HepG2 (cell line): ENCODE results near the gene LRRC45. TPM values are rescaled to one million over a fixed set of nuclear protein-coding genes. Genes with fewer than 3 reads are reported as not detected.

Source experiments
- AKAP8 ChIP-seq: sonication (generic); formaldehyde crosslinking; IDR thresholded peaks from 2 replicates; pipeline ENCODE4 v1.5.1; 2020; ENCODE audit warnings: mild to moderate bottlenecking, missing genetic modification reagents
- BATF2 ChIP-seq: sonication (generic); formaldehyde crosslinking; IDR thresholded peaks from 2 replicates; pipeline ENCODE4 v1.8.0; 2022; ENCODE audit warnings: mild to moderate bottlenecking, missing genetic modification reagents, moderate library complexity
- ETV6 ChIP-seq: sonication (generic); formaldehyde crosslinking; conservative IDR thresholded peaks from 2 replicates; pipeline ENCODE4 v1.4.0; 2020; ENCODE audit warnings: missing genetic modification reagents
- HNF1B ChIP-seq: sonication (generic); formaldehyde crosslinking; IDR thresholded peaks from 2 replicates; pipeline ENCODE4 v1.5.1; 2020; ENCODE audit warnings: mild to moderate bottlenecking, moderate library complexity, missing genetic modification reagents
- KLF12 ChIP-seq: sonication (generic); formaldehyde crosslinking; IDR thresholded peaks from 2 replicates; pipeline ENCODE4 v1.4.0; 2020; ENCODE audit warnings: missing genetic modification reagents, borderline replicate concordance
- LBX2 ChIP-seq: sonication (generic); formaldehyde crosslinking; IDR thresholded peaks from 2 replicates; pipeline ENCODE4 v1.5.0; 2020; ENCODE audit warnings: missing genetic modification reagents, mild to moderate bottlenecking, borderline replicate concordance
- MIXL1 ChIP-seq: IDR thresholded peaks from 2 replicates; pipeline ENCODE4 v1.6.1; 2016
- TMF1 ChIP-seq: sonication (generic); formaldehyde crosslinking; IDR thresholded peaks from 2 replicates; pipeline ENCODE4 v1.8.1; 2022; ENCODE audit warnings: low read depth, missing genetic modification reagents
- ZBTB14 ChIP-seq: sonication (generic); formaldehyde crosslinking; IDR thresholded peaks from 2 replicates; pipeline ENCODE4 v1.4.0; 2020; ENCODE audit warnings: missing genetic modification reagents
- ZFP62 ChIP-seq: sonication (generic); formaldehyde crosslinking; IDR thresholded peaks from 2 replicates; pipeline ENCODE4 v1.4.0; 2020; ENCODE audit warnings: missing genetic modification reagents
- ZFP90 ChIP-seq: sonication (generic); formaldehyde crosslinking; IDR thresholded peaks from 2 replicates; pipeline ENCODE4 v1.8.0; 2022; ENCODE audit warnings: missing genetic modification reagents, mild to moderate bottlenecking, inconsistent platforms, borderline replicate concordance
- ZNF142 ChIP-seq: sonication (generic); formaldehyde crosslinking; IDR thresholded peaks from 2 replicates; pipeline ENCODE4 v1.4.0; 2020; ENCODE audit warnings: missing genetic modification reagents
- ZNF235 ChIP-seq: sonication (generic); formaldehyde crosslinking; IDR thresholded peaks from 2 replicates; pipeline ENCODE4 v1.8.1; 2023; ENCODE audit warnings: mild to moderate bottlenecking, missing genetic modification reagents, borderline replicate concordance
- ZNF432 ChIP-seq: sonication (generic); formaldehyde crosslinking; IDR thresholded peaks from 2 replicates; pipeline ENCODE4 v1.5.0; 2020; ENCODE audit warnings: missing genetic modification reagents, mild to moderate bottlenecking, borderline replicate concordance
- ZNF569 ChIP-seq: sonication (generic); formaldehyde crosslinking; IDR thresholded peaks from 2 replicates; pipeline ENCODE4 v1.5.0; 2020; ENCODE audit warnings: mild to moderate bottlenecking, missing genetic modification reagents, moderate library complexity, borderline replicate concordance
- ZNF784 ChIP-seq: sonication (generic); formaldehyde crosslinking; IDR thresholded peaks from 2 replicates; pipeline ENCODE4 v1.5.1; 2020; ENCODE audit warnings: missing genetic modification reagents, mild to moderate bottlenecking, borderline replicate concordance
- polyA plus RNA-seq, 8 experiments: library from polyadenylated mRNA; depleted of rRNA in 3 of 8; stranded (reverse) in 7 of 8; unstranded in 1 of 8; fragments of >200 nt; fragmentation: Illumina TruSeq in 4 of 8; extraction: Trizol in 4 of 8; gene quantifications; 2 replicates each; pipeline versions ENCODE4 v1.2.1 to v1.2.3, GENCODE V29; 2011 to 2016; ENCODE audit warnings: low read depth in 4 of 8, missing spikeins in 1 of 8, mixed read lengths in 1 of 8; ENCODE audit not compliant: insufficient read depth in 1 of 8
- total RNA-seq, 5 experiments: library from RNA; depleted of rRNA; stranded (reverse); fragments of >200 nt; fragmentation: Illumina TruSeq; extraction: Trizol; gene quantifications; 2 replicates each; pipeline ENCODE4 v1.2.3, GENCODE V29; 2016; ENCODE audit warnings: low read depth in 1 of 5

Gene LRRC45
- total and polyA plus RNA-seq, 2 of the 13 experiments (the other 11 are each of a cell fraction or from before 2014, with no cell fraction given) = 11.6 to 48.1 TPM

- TF ChIP-seq HNF1B (CRISPR knock-in tag) (peak; percentile 68; the same call in 1 of the 2 replicates), ZNF235 (CRISPR knock-in tag) (0 out of 2 replicates have a peak, but pooled peaks have one; percentile 41), ZNF142 (no peak), ZNF784 (CRISPR knock-in tag) (peak; percentile 88; the same call in 1 of the 2 replicates), MIXL1 (no peak), ZBTB14 (CRISPR knock-in tag) (no peak), ZNF432 (no peak), AKAP8 (no peak), ZNF569 (CRISPR knock-in tag) (0 out of 2 replicates have a peak, but pooled peaks have one; percentile 57), TMF1 (no peak), ZFP62 (CRISPR knock-in tag) (no peak), BATF2 (CRISPR knock-in tag) (no peak), KLF12 (0 out of 2 replicates have a peak, but pooled peaks have one; percentile 29), ETV6 (no peak), LBX2 (CRISPR knock-in tag) (no peak), ZFP90 (no peak)
Measured at GRCh38 chr17:82056729-82057621, 33.9 kb downstream of the LRRC45 start (continued).
